ENCODE data around the gene CELA2A.
"Not testable (repeated sequence)": the region's sequence is repeated elsewhere in the genome, so short reads cannot be mapped to it uniquely, and the experiment has no call there.

Gene CELA2A

GRCh38 chr1:15424981-15425380 is 31.6 kb upstream of the CELA2A start:
- FAIRE-seq (no peak), DNase-seq (ENCODE audit: insufficient read length, low spot score) (no peak)

GRCh38 chr1:15425521-15425920 is 31.0 kb upstream of the CELA2A start:
- no peak for DNase-seq (ENCODE audit: insufficient read length, low spot score)
- FAIRE-seq: no peak

GRCh38 chr1:15425958-15426357 is 30.6 kb upstream of the CELA2A start:
- no peak for FAIRE-seq
- no peak for DNase-seq (ENCODE audit: insufficient read length, low spot score)

GRCh38 chr1:15426492-15427279 is 29.8 kb upstream of the CELA2A start:
- no peak for FAIRE-seq
- DNase-seq (ENCODE audit: insufficient read length, low spot score): no peak

GRCh38 chr1:15427280-15427666 is 29.3 kb upstream of the CELA2A start:
- DNase-seq (ENCODE audit: insufficient read length, low spot score) (no peak), FAIRE-seq (no peak)

GRCh38 chr1:15428252-15428651 is 28.3 kb upstream of the CELA2A start:
- not testable (repeated sequence) for FAIRE-seq

GRCh38 chr1:15428815-15429435 is 27.6 kb upstream of the CELA2A start:
- no peak for DNase-seq (ENCODE audit: insufficient read length, low spot score)
- no peak for FAIRE-seq

More at GRCh38 chr1:15428252-15428651, 28.3 kb upstream of the CELA2A start:
- DNase-seq (ENCODE audit: insufficient read length, low spot score): not testable (repeated sequence)

GRCh38 chr1:15429701-15430149 is 26.8 kb upstream of the CELA2A start:
- DNase-seq (ENCODE audit: insufficient read length, low spot score): no peak
- no peak for FAIRE-seq

GRCh38 chr1:15430787-15431570 is 25.6 kb upstream of the CELA2A start:
- DNase-seq (ENCODE audit: insufficient read length, low spot score) (peak; percentile 61), FAIRE-seq (peak; percentile 77)

GRCh38 chr1:15431571-15431948 is 25.0 kb upstream of the CELA2A start:
- FAIRE-seq (no peak), DNase-seq (ENCODE audit: insufficient read length, low spot score) (no peak)

GRCh38 chr1:15432324-15432723 is 24.2 kb upstream of the CELA2A start:
- DNase-seq (ENCODE audit: insufficient read length, low spot score) (no peak), FAIRE-seq (no peak)

GRCh38 chr1:15433471-15433870 is 23.1 kb upstream of the CELA2A start:
- DNase-seq (ENCODE audit: insufficient read length, low spot score) (no peak), FAIRE-seq (no peak)

GRCh38 chr1:15434739-15435138 is 21.8 kb upstream of the CELA2A start:
- not testable (repeated sequence) for FAIRE-seq; DNase-seq (ENCODE audit: insufficient read length, low spot score)

GRCh38 chr1:15435239-15436077 is 21.1 kb upstream of the CELA2A start:
- DNase-seq (ENCODE audit: insufficient read length, low spot score) (no peak), FAIRE-seq (peak; percentile 94)

- FAIRE-seq (no peak), DNase-seq (ENCODE audit: insufficient read length, low spot score) (no peak)
Observed at GRCh38 chr1:15436881-15437442, 19.6 kb upstream of the CELA2A start.

GRCh38 chr1:15439325-15439724 is 17.2 kb upstream of the CELA2A start:
- FAIRE-seq: no peak

GRCh38 chr1:15440357-15440756 is 16.2 kb upstream of the CELA2A start:
- DNase-seq (ENCODE audit: insufficient read length, low spot score): no peak
- no peak for FAIRE-seq

More at GRCh38 chr1:15439325-15439724, 17.2 kb upstream of the CELA2A start:
- no peak for DNase-seq (ENCODE audit: insufficient read length, low spot score)

- DNase-seq (ENCODE audit: insufficient read length, low spot score) (no peak), FAIRE-seq (no peak)
Observed at GRCh38 chr1:15441247-15441646, 15.3 kb upstream of the CELA2A start.

GRCh38 chr1:15442119-15442518 is 14.4 kb upstream of the CELA2A start:
- DNase-seq (ENCODE audit: insufficient read length, low spot score) (no peak), FAIRE-seq (no peak)

- FAIRE-seq: no peak
- DNase-seq (ENCODE audit: insufficient read length, low spot score): no peak
Observed at GRCh38 chr1:15442759-15443158, 13.8 kb upstream of the CELA2A start.

All from HTR-8/SVneo (cell line).